Muscle of arm (tissue), 12 donors: Measurements from ENCODE around the gene MYO7B. TPM values are rescaled to one million over a fixed set of nuclear protein-coding genes. Genes with fewer than 3 reads are reported as not detected.

ENCODE experiments used
- DNase-seq: peaks from one replicate; pipeline ENCODE4 v3.0.0-alpha.2; 2013
- polyA plus RNA-seq, 12 donors: library from polyadenylated mRNA; unstranded; fragments of 120-200 nt; gene quantifications; one replicate each; pipeline ENCODE4 v1.2.1, GENCODE V29; 2013; ENCODE audit not compliant: insufficient read length in 12 of 12

MYO7B gene
- polyA plus RNA-seq, 12 donors = 0.54 to 24.5 (median 0.97) TPM; not detected in 1

- DNase-seq = no peak
Observed at GRCh38 chr2:127678531-127678930, 143.0 kb downstream of the MYO7B start.

GRCh38 chr2:127678991-127679390, 143.5 kb downstream of the MYO7B start:
- no peak for DNase-seq

GRCh38 chr2:127679680-127680361, 144.3 kb downstream of the MYO7B start:
- no peak for DNase-seq

- no peak for DNase-seq
Observed at GRCh38 chr2:127680706-127681287, 145.3 kb downstream of the MYO7B start.

- DNase-seq = no peak
Observed at GRCh38 chr2:127681288-127681804, 145.9 kb downstream of the MYO7B start.

GRCh38 chr2:127681976-127682857, 146.7 kb downstream of the MYO7B start:
- no peak for DNase-seq

- DNase-seq = no peak
Observed at GRCh38 chr2:127683056-127683455, 147.6 kb downstream of the MYO7B start.

GRCh38 chr2:127683757-127684156, 148.3 kb downstream of the MYO7B start:
- DNase-seq = no peak

- no peak for DNase-seq
Observed at GRCh38 chr2:127685410-127686080, 150.1 kb downstream of the MYO7B start.

Other genes starting within 250 kb of the MYO7B start
- 10 to 100 TPM in 11 of 12 donors, not detected in 1; 33.5 to 65.6 (median 43.8) TPM for gene ERCC3, start 241.5 kb upstream of the MYO7B start, polyA plus RNA-seq
- 10 to 100 TPM in 11 of 12 donors, not detected in 1; 15.1 to 21.8 (median 18.6) TPM for gene MAP3K2, start 147.7 kb upstream of the MYO7B start, polyA plus RNA-seq
- gene PROC, start 117.3 kb upstream of the MYO7B start, polyA plus RNA-seq = 10 to 100 TPM in 1 of 12 donors, 1 to 10 TPM in 1, under 1 TPM in 7, not detected in 3; 0.13 to 13.5 (median 0.35) TPM
- 10 to 100 TPM in 11 of 12 donors, not detected in 1; 30.4 to 61.8 (median 51.0) TPM for gene IWS1, start 9.2 kb upstream of the MYO7B start, polyA plus RNA-seq
- gene GPR17, start 110.5 kb downstream of the MYO7B start, polyA plus RNA-seq = 1 to 10 TPM in 10 of 12 donors, not detected in 2; 2.3 to 8.9 (median 3.4) TPM
- gene LIMS2, start 139.8 kb downstream of the MYO7B start, polyA plus RNA-seq = 10 to 100 TPM in 11 of 12 donors, not detected in 1; 21.5 to 57.1 (median 33.8) TPM
- gene SFT2D3, start 165.8 kb downstream of the MYO7B start, polyA plus RNA-seq = not detected